ENCODE measurements around the gene ZNF354B.
A peak's percentile ranks its signal among the peaks of the same experiment; 100 is the strongest.
"Not testable (repeated sequence)": the region's sequence is repeated elsewhere in the genome, so short reads cannot be mapped to it uniquely, and the experiment has no call there.

The ZNF354B gene

DNA sequence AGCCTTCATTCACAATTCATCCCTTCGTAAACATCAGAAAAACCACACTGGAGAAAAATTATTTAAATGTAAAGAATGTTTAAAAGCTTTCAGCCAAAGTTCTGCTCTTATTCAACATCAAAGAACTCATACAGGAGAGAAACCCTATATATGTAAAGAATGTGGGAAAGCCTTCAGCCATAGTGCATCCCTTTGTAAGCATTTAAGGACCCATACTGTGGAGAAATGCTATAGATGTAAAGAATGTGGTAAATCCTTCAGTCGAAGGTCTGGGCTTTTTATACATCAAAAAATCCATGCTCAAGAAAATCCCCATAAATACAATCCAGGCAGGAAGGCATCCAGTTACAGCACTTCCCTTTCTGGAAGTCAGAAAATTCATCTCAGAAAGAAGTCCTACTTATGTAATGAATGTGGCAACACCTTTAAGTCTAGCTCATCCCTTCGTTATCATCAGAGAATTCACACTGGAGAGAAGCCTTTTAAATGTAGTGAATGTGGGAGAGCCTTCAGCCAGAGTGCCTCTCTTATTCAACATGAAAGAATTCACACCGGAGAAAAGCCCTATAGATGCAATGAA, 23.5 kb downstream of the ZNF354B start:
- not testable (repeated sequence) for DNase-seq

- DNase-seq = no peak
Measured at GRCh38 chr5:178883815-178884430, 24.2 kb downstream of the ZNF354B start.

- peak; percentile 96 for DNase-seq
Measured at GRCh38 chr5:178895615-178896571, 36.1 kb downstream of the ZNF354B start, which contains the start of gene ZFP2. Gene ZFP2 (plus strand): TSS chr5:178895913. CDS start chr5:178931314, 35,401 bp downstream.

DNA sequence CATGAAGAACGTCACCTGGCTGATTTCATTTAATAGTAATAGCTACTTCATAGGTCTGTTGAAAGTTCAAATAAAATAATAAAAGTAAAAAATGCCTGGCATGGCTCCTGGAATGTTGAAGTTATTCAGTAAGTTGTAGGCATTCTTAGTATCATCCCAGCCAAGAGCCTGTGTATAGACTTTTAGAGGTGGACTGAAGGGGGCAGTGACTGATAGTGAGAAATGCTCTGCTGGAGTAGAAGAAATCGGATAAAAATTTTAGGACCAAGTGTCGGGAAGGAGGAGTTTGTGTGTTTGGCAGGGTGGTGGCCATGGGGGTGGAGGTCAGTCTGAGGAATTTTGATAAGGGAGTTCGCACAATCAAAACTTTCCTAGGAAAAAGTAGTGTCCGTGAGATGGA, 39.5 kb downstream of the ZNF354B start:
- DNase-seq = no peak

- DNase-seq = no peak
Measured at GRCh38 chr5:178902849-178903248, 43.1 kb downstream of the ZNF354B start.

DNA sequence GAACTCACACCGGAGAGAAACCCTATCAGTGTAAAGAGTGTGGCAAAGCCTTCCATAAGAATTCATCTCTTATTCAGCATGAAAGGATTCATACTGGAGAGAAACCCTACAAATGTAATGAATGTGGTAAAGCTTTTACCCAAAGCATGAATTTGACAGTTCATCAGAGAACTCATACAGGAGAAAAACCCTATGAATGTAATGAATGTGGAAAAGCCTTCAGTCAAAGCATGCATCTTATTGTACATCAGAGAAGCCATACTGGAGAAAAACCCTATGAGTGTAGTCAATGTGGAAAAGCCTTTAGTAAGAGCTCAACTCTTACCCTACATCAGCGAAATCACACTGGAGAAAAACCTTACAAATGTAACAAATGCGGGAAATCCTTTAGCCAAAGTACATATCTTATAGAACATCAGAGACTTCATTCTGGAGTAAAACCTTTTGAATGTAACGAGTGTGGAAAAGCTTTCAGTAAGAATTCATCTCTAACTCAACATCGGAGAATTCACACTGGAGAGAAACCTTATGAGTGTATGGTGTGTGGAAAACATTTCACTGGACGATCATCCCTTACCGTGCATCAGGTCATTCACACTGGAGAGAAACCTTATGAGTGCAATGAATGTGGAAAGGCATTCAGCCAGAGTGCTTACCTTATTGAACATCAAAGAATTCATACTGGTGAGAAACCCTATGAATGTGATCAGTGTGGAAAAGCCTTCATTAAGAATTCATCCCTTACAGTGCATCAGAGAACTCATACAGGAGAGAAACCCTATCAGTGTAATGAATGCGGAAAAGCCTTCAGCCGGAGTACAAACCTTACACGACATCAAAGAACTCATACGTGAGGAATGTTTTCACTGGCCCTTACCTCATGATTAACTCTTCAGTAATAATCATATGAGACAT, 72.3 kb downstream of the ZNF354B start:
- no peak for DNase-seq
